ENCODE measurements around the gene ZNF827.

The ZNF827 gene

GRCh38 chr4:145784036-145784435 is 154.6 kb downstream of the ZNF827 start:
- DNase-seq: no peak

GRCh38 chr4:145782756-145783155 is 155.9 kb downstream of the ZNF827 start:
- DNase-seq: no peak

- no peak for DNase-seq
These were observed 157.3 kb downstream of the ZNF827 start for GRCh38 chr4:145781351-145781750.

GRCh38 chr4:145779319-145779801 is 159.3 kb downstream of the ZNF827 start:
- DNase-seq: no peak

GRCh38 chr4:145776208-145776607 is 162.4 kb downstream of the ZNF827 start:
- DNase-seq: no peak

- DNase-seq: no peak
These were observed 163.2 kb downstream of the ZNF827 start for GRCh38 chr4:145775406-145775805.

GRCh38 chr4:145774473-145774872 is 164.2 kb downstream of the ZNF827 start:
- no peak for DNase-seq

GRCh38 chr4:145773581-145774234 is 164.9 kb downstream of the ZNF827 start:
- DNase-seq: no peak

- no peak for DNase-seq
These were observed 166.3 kb downstream of the ZNF827 start for GRCh38 chr4:145772347-145772746.

GRCh38 chr4:145770124-145770523 is 168.5 kb downstream of the ZNF827 start:
- no peak for DNase-seq

- DNase-seq: no peak
These were observed 169.1 kb downstream of the ZNF827 start for GRCh38 chr4:145769450-145770037.

GRCh38 chr4:145766273-145766672 is 172.3 kb downstream of the ZNF827 start:
- no peak for DNase-seq

- DNase-seq: no peak
These were observed 175.2 kb downstream of the ZNF827 start for GRCh38 chr4:145763399-145763798.

- DNase-seq: no peak
These were observed 175.9 kb downstream of the ZNF827 start for GRCh38 chr4:145762719-145763118.

GRCh38 chr4:145760961-145761929 is 177.4 kb downstream of the ZNF827 start:
- DNase-seq: no peak

- DNase-seq: no peak
These were observed 178.4 kb downstream of the ZNF827 start for GRCh38 chr4:145760176-145760575.

- DNase-seq: no peak
These were observed 181.4 kb downstream of the ZNF827 start for GRCh38 chr4:145757188-145757587.

GRCh38 chr4:145756244-145756643 is 182.4 kb downstream of the ZNF827 start:
- DNase-seq: no peak

- no peak for DNase-seq
These were observed 182.8 kb downstream of the ZNF827 start for GRCh38 chr4:145755802-145756201.

- no peak for DNase-seq
These were observed 195.0 kb downstream of the ZNF827 start for GRCh38 chr4:145743641-145744040.

- DNase-seq: no peak
These were observed 197.8 kb downstream of the ZNF827 start for GRCh38 chr4:145740806-145741205.

GRCh38 chr4:145739845-145740244 is 198.8 kb downstream of the ZNF827 start:
- no peak for DNase-seq

GRCh38 chr4:145736241-145736831 is 202.3 kb downstream of the ZNF827 start:
- no peak for DNase-seq
